GM12864 (cell line): ENCODE measurements around the gene TMEM203.

Experiments used
- DNase-seq: peaks from one replicate; pipeline ENCODE4 v3.0.0-alpha.2; 2011; ENCODE audit warnings: low read depth
- H3K4me3 ChIP-seq: 2 replicates; pipeline ENCODE4 v1.5.1; 2011; ENCODE audit warnings: mild to moderate bottlenecking, low read depth, low read length, control low read depth
- TF ChIP-seq, protein P1 (sequence below): IDR thresholded peaks from 2 replicates; pipeline ENCODE4 v1.5.1; 2011; ENCODE audit warnings: low read depth, mild to moderate bottlenecking, moderate library complexity, low read length, control low read depth, inconsistent platforms; ENCODE audit errors: missing control alignments

Gene TMEM203

GRCh38 chr9:137251194-137251461 lies 45.7 kb upstream of the TMEM203 start, which contains the start of gene STPG3:
Gene STPG3, plus strand, starts transcription at chr9:137251286. Its CDS starts 1 bp downstream, at chr9:137251287.
- DNase-seq = no peak
- H3K4me3 ChIP-seq = no peak within 1 kb of the TSS
- TF ChIP-seq, protein P1, sequence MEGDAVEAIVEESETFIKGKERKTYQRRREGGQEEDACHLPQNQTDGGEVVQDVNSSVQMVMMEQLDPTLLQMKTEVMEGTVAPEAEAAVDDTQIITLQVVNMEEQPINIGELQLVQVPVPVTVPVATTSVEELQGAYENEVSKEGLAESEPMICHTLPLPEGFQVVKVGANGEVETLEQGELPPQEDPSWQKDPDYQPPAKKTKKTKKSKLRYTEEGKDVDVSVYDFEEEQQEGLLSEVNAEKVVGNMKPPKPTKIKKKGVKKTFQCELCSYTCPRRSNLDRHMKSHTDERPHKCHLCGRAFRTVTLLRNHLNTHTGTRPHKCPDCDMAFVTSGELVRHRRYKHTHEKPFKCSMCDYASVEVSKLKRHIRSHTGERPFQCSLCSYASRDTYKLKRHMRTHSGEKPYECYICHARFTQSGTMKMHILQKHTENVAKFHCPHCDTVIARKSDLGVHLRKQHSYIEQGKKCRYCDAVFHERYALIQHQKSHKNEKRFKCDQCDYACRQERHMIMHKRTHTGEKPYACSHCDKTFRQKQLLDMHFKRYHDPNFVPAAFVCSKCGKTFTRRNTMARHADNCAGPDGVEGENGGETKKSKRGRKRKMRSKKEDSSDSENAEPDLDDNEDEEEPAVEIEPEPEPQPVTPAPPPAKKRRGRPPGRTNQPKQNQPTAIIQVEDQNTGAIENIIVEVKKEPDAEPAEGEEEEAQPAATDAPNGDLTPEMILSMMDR = no peak

GRCh38 chr9:137250329-137251193 lies 45.1 kb upstream of the TMEM203 start:
- DNase-seq = no peak
- TF ChIP-seq, protein P1 = no peak
- H3K4me3 ChIP-seq = no peak overlapping the region

DNA sequence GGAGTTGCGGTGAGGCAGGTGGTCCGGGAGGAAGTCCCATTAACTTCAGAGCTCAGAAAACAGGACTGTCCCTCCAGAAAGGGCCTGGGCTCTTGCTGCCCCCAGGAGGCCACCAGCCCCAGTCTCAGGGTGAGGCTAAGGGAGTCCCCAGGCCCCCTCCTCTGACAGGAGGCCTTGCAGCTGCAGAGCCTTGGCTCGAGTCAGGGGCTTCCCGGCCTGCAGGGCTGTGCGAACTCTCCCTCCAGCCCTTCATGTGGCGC lies 42.4 kb upstream of the TMEM203 start:
- H3K4me3 ChIP-seq = no peak overlapping the region
- TF ChIP-seq, protein P1 = no peak
- DNase-seq = no peak

GRCh38 chr9:137247135-137247915 lies 41.9 kb upstream of the TMEM203 start:
- no peak for DNase-seq
- TF ChIP-seq, protein P1 = no peak
- H3K4me3 ChIP-seq = no peak overlapping the region

GRCh38 chr9:137245450-137246421 lies 40.3 kb upstream of the TMEM203 start:
- H3K4me3 ChIP-seq = no peak overlapping the region
- DNase-seq = no peak
- TF ChIP-seq, protein P1 = no peak

- no peak overlapping the region for H3K4me3 ChIP-seq
- DNase-seq = no peak
- TF ChIP-seq, protein P1 = no peak
These were observed 39.3 kb upstream of the TMEM203 start for GRCh38 chr9:137244486-137245449.
